Gastroesophageal sphincter (tissue), 3 donors: ENCODE measurements around the gene SDK2.

Source experiments
- EP300 ChIP-seq: sonication (generic); formaldehyde crosslinking; IDR thresholded peaks from one replicate; pipeline ENCODE4 v1.6.1; 2017; ENCODE audit warnings: antibody characterized with exemption, mild to moderate bottlenecking
- POLR2A ChIP-seq, 2 donors: fragments of 450-650 bp; IDR thresholded peaks; one replicate each; pipeline ENCODE4 v1.6.1; 2017; ENCODE audit warnings: antibody characterized with exemption in 2 of 2, mild to moderate bottlenecking in 2 of 2, moderate library complexity in 1 of 2
- POLR2AphosphoS5 ChIP-seq: sonication (generic); formaldehyde crosslinking; IDR thresholded peaks from one replicate; pipeline ENCODE4 v1.6.1; 2017; ENCODE audit warnings: antibody characterized with exemption
- TF ChIP-seq, protein P1 (sequence below), 4 experiments: fragments of 200-600 bp in 2 of 4; fragments of 450-650 bp in 2 of 4; sonication (generic) in 1 of 4; IDR thresholded peaks; one replicate each; pipeline ENCODE4 v1.5.1; 2017 to 2019; ENCODE audit warnings: antibody characterized with exemption in 4 of 4, mild to moderate bottlenecking in 2 of 4, moderate library complexity in 2 of 4

DNA sequence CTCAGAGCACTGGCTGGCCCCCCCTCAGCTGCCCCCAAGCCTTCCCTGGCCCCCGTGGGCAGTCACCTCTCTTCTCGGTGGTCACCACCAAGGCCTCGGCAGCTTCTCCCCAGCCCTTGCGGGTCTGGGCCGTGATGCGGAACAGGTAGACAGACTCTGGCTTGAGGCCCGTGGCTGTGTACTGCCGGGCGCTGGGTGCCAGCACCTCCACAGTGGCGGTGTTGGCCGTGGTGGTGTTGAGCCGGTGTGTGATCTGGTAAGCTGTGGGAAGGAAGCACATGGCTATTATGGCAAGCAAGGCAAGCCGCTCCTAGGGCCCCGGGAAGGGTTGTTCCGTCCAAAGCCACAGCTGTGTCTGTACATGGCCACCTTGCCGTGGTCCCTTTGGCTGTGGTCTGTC, 254.0 kb downstream of the SDK2 start:
- TF ChIP-seq, protein P1, sequence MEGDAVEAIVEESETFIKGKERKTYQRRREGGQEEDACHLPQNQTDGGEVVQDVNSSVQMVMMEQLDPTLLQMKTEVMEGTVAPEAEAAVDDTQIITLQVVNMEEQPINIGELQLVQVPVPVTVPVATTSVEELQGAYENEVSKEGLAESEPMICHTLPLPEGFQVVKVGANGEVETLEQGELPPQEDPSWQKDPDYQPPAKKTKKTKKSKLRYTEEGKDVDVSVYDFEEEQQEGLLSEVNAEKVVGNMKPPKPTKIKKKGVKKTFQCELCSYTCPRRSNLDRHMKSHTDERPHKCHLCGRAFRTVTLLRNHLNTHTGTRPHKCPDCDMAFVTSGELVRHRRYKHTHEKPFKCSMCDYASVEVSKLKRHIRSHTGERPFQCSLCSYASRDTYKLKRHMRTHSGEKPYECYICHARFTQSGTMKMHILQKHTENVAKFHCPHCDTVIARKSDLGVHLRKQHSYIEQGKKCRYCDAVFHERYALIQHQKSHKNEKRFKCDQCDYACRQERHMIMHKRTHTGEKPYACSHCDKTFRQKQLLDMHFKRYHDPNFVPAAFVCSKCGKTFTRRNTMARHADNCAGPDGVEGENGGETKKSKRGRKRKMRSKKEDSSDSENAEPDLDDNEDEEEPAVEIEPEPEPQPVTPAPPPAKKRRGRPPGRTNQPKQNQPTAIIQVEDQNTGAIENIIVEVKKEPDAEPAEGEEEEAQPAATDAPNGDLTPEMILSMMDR (IDR thresholded peaks at IDR 0.05) = no peak
- TF ChIP-seq POLR2A (IDR thresholded peaks at IDR 0.05) (no peak), POLR2AphosphoS5 (no peak), EP300 (no peak)
